SJSA1 (cell line): ENCODE data around the gene ANKRD13D. TPM values are rescaled to one million over a fixed set of nuclear protein-coding genes. Genes with fewer than 3 reads are reported as not detected.

Experiments used
- DNase-seq, 2 experiments: peaks; one replicate each; pipeline ENCODE4 v3.0.0-alpha.2; 2015 to 2020; ENCODE audit warnings: low spot score in 2 of 2, low read depth in 1 of 2
- H3K27ac ChIP-seq: fragments of 250-450 bp; sonication (Bioruptor Pico); 2 replicates; pipeline ENCODE4 v1.5.1; 2020; ENCODE audit warnings: mild to moderate bottlenecking, moderate library complexity
- H3K27me3 ChIP-seq: fragments of 250-450 bp; sonication (Bioruptor Pico); replicated peaks from 2 replicates; pipeline ENCODE4 v1.5.1; 2020; ENCODE audit warnings: mild to moderate bottlenecking, moderate library complexity
- H3K36me3 ChIP-seq: fragments of 250-450 bp; sonication (Bioruptor Pico); 2 replicates; pipeline ENCODE4 v1.5.1; 2020; ENCODE audit warnings: mild to moderate bottlenecking
- H3K4me1 ChIP-seq: fragments of 250-450 bp; sonication (Bioruptor Pico); replicated peaks from 2 replicates; pipeline ENCODE4 v1.6.1; 2021; ENCODE audit warnings: mild to moderate bottlenecking
- H3K4me3 ChIP-seq: fragments of 250-450 bp; sonication (Bioruptor Pico); 2 replicates; pipeline ENCODE4 v1.5.1; 2020; ENCODE audit warnings: mild to moderate bottlenecking
- H3K9me3 ChIP-seq: fragments of 250-450 bp; sonication (Bioruptor Pico); replicated peaks from 2 replicates; pipeline ENCODE4 v1.5.1; 2020; ENCODE audit warnings: mild to moderate bottlenecking
- total RNA-seq: library from RNA; depleted of rRNA; stranded (reverse); fragments of >200 nt; shearing (Covaris generic); gene quantifications from 2 replicates; pipeline ENCODE4 v1.2.3, GENCODE V29; 2014; rRNA removed

The ANKRD13D gene
- 40.2 and 61.7 TPM in 2 replicates for total RNA-seq

GRCh38 chr11:67289226-67289650 lies at the start of gene ANKRD13D:
TSS of gene ANKRD13D (plus strand) at chr11:67289303. CDS start at chr11:67289461, 158 bp downstream.
- H3K27me3 ChIP-seq = no peaks in the 10 kb centered on the region
- H3K36me3 ChIP-seq = peaks cover 87% of the 10 kb centered on the region
- peak within 1 kb of the TSS; percentile 79 for H3K27ac ChIP-seq
- H3K4me1 ChIP-seq = peaks cover 34% of the 10 kb centered on the region
- DNase-seq = peak in 1 of 2 experiments; percentile 60
- peak within 1 kb of the TSS; percentile 72 for H3K4me3 ChIP-seq
- no peaks in the 10 kb centered on the region for H3K9me3 ChIP-seq

GRCh38 chr11:67239783-67240575 lies 49.1 kb upstream of the ANKRD13D start:
- H3K4me3 ChIP-seq = peak overlapping the region; percentile 47
- peak overlapping the region; percentile 84 for H3K27ac ChIP-seq
- H3K9me3 ChIP-seq = no peaks in the 10 kb centered on the region
- peak; percentile 100 for DNase-seq
- no peaks in the 10 kb centered on the region for H3K27me3 ChIP-seq
- H3K4me1 ChIP-seq = peaks cover 30% of the 10 kb centered on the region
- H3K36me3 ChIP-seq = peaks cover 35% of the 10 kb centered on the region

- DNase-seq = peak; percentile 89 to 90
- H3K27ac ChIP-seq = peak overlapping the region; percentile 84
- H3K27me3 ChIP-seq = no peaks in the 10 kb centered on the region
- H3K4me1 ChIP-seq = peaks cover 30% of the 10 kb centered on the region
- H3K4me3 ChIP-seq = peak overlapping the region; percentile 47
- no peaks in the 10 kb centered on the region for H3K9me3 ChIP-seq
- peaks cover 43% of the 10 kb centered on the region for H3K36me3 ChIP-seq
These were observed 48.3 kb upstream of the ANKRD13D start for GRCh38 chr11:67240576-67241389.

GRCh38 chr11:67242548-67242947 lies 46.6 kb upstream of the ANKRD13D start:
- Histone ChIP-seq H3K27ac (no peak overlapping the region), H3K27me3 (no peaks in the 10 kb centered on the region), H3K9me3 (no peaks in the 10 kb centered on the region), H3K4me1 (peaks cover 30% of the 10 kb centered on the region), H3K36me3 (peaks cover 59% of the 10 kb centered on the region), H3K4me3 (no peak overlapping the region)
- no peak for DNase-seq

GRCh38 chr11:67243051-67243450 lies 46.1 kb upstream of the ANKRD13D start:
- Histone ChIP-seq H3K4me1 (peaks cover 30% of the 10 kb centered on the region), H3K36me3 (peaks cover 64% of the 10 kb centered on the region), H3K27me3 (no peaks in the 10 kb centered on the region), H3K9me3 (no peaks in the 10 kb centered on the region), H3K27ac (no peak overlapping the region), H3K4me3 (no peak overlapping the region)
- DNase-seq = no peak

GRCh38 chr11:67245046-67245445 lies 44.1 kb upstream of the ANKRD13D start:
- peak in 1 of 2 experiments; percentile 44 for DNase-seq
- Histone ChIP-seq H3K27ac (no peak overlapping the region), H3K4me1 (peaks cover 19% of the 10 kb centered on the region), H3K4me3 (no peak overlapping the region), H3K36me3 (peaks cover 82% of the 10 kb centered on the region), H3K9me3 (no peaks in the 10 kb centered on the region), H3K27me3 (no peaks in the 10 kb centered on the region)

GRCh38 chr11:67247946-67248550 lies 41.1 kb upstream of the ANKRD13D start:
- no peak overlapping the region for H3K27ac ChIP-seq
- H3K36me3 ChIP-seq = peaks cover 96% of the 10 kb centered on the region

GRCh38 chr11:67248653-67249052 lies 40.5 kb upstream of the ANKRD13D start:
- DNase-seq = peak in 1 of 2 experiments; percentile 44
- peaks cover 3% of the 10 kb centered on the region; the same call in 1 of the 2 replicates for H3K9me3 ChIP-seq
- no peak overlapping the region for H3K27ac ChIP-seq
- H3K4me3 ChIP-seq = no peak overlapping the region
- no peaks in the 10 kb centered on the region for H3K4me1 ChIP-seq
- H3K27me3 ChIP-seq = no peaks in the 10 kb centered on the region
- peaks cover 96% of the 10 kb centered on the region for H3K36me3 ChIP-seq

More at GRCh38 chr11:67247946-67248550, 41.1 kb upstream of the ANKRD13D start:
- no peak for DNase-seq
- Histone ChIP-seq H3K9me3 (peaks cover 2% of the 10 kb centered on the region; the same call in 1 of the 2 replicates), H3K4me3 (no peak overlapping the region), H3K27me3 (no peaks in the 10 kb centered on the region), H3K4me1 (no peaks in the 10 kb centered on the region)

GRCh38 chr11:67250059-67251043 lies 38.8 kb upstream of the ANKRD13D start:
- Histone ChIP-seq H3K27ac (no peak overlapping the region), H3K36me3 (peaks cover 98% of the 10 kb centered on the region), H3K4me3 (no peak overlapping the region), H3K27me3 (no peaks in the 10 kb centered on the region), H3K9me3 (peaks cover 3% of the 10 kb centered on the region; the same call in 1 of the 2 replicates), H3K4me1 (no peaks in the 10 kb centered on the region)
- no peak for DNase-seq

GRCh38 chr11:67251841-67252240 lies 37.3 kb upstream of the ANKRD13D start:
- no peaks in the 10 kb centered on the region for H3K27me3 ChIP-seq
- no peaks in the 10 kb centered on the region for H3K4me1 ChIP-seq
- DNase-seq = no peak
- H3K36me3 ChIP-seq = peaks cover 96% of the 10 kb centered on the region
- no peak overlapping the region for H3K4me3 ChIP-seq
- peaks cover 3% of the 10 kb centered on the region; the same call in 1 of the 2 replicates for H3K9me3 ChIP-seq
- H3K27ac ChIP-seq = no peak overlapping the region

GRCh38 chr11:67252831-67253239 lies 36.3 kb upstream of the ANKRD13D start:
- peak in 1 of 2 experiments; percentile 72 for DNase-seq
- peaks cover 93% of the 10 kb centered on the region for H3K36me3 ChIP-seq
- H3K9me3 ChIP-seq = peaks cover 3% of the 10 kb centered on the region; the same call in 1 of the 2 replicates
- H3K27ac ChIP-seq = no peak overlapping the region
- H3K27me3 ChIP-seq = no peaks in the 10 kb centered on the region
- no peaks in the 10 kb centered on the region for H3K4me1 ChIP-seq
- no peak overlapping the region for H3K4me3 ChIP-seq

- no peak overlapping the region for H3K27ac ChIP-seq
- peaks cover 3% of the 10 kb centered on the region; the same call in 1 of the 2 replicates for H3K9me3 ChIP-seq
- DNase-seq = peak in 1 of 2 experiments; percentile 42
- no peak overlapping the region for H3K4me3 ChIP-seq
- no peaks in the 10 kb centered on the region for H3K27me3 ChIP-seq
- H3K36me3 ChIP-seq = peaks cover 81% of the 10 kb centered on the region
- no peaks in the 10 kb centered on the region for H3K4me1 ChIP-seq
These were observed 35.1 kb upstream of the ANKRD13D start for GRCh38 chr11:67253872-67254624.
